K562 (cell line): ENCODE measurements around the gene LZTR1. TPM values are rescaled to one million over a fixed set of nuclear protein-coding genes. Genes with fewer than 3 reads are reported as not detected.

ENCODE experiments used
- HDAC6 ChIP-seq: IDR thresholded peaks from 2 replicates; pipeline ENCODE4 v1.6.1; 2012; ENCODE audit warnings: low read depth, mild to moderate bottlenecking, control low read depth, inconsistent platforms, low read length, moderate library complexity
- JUNB ChIP-seq: fragments of 450-650 bp; formaldehyde crosslinking; conservative IDR thresholded peaks from 2 replicates; pipeline ENCODE4 v1.4.0; 2020; ENCODE audit warnings: mild to moderate bottlenecking
- MBD2 ChIP-seq: sonication (generic); IDR thresholded peaks from 2 replicates; pipeline ENCODE4 v1.6.1; 2016; ENCODE audit warnings: low read depth, borderline replicate concordance
- MECOM ChIP-seq: fragments of 250-450 bp; sonication (Bioruptor Pico); IDR thresholded peaks from 2 replicates; pipeline ENCODE4 v1.8.0; 2022; ENCODE audit warnings: inconsistent platforms
- PURB ChIP-seq: sonication (generic); formaldehyde crosslinking; IDR thresholded peaks from 2 replicates; pipeline ENCODE4 v1.9.0; 2021; ENCODE audit warnings: low read depth, mild to moderate bottlenecking, missing genetic modification reagents
- SAP30 ChIP-seq: fragments of 200-600 bp; sonication (generic); IDR thresholded peaks from 2 replicates; pipeline ENCODE4 v1.6.1; 2012; ENCODE audit warnings: borderline replicate concordance, low read depth, mild to moderate bottlenecking, moderate library complexity, low read length, control low read depth, inconsistent platforms; ENCODE audit not compliant: insufficient read depth, poor library complexity, severe bottlenecking
- SETDB1 ChIP-seq: IDR thresholded peaks from one replicate; pipeline ENCODE4 v1.6.1; 2012; ENCODE audit warnings: low read length, control low read depth, inconsistent platforms
- SMARCA5 ChIP-seq: fragments of 450-650 bp; IDR thresholded peaks from 2 replicates; pipeline ENCODE4 v1.6.1; 2016
- ZFP36 ChIP-seq: fragments of 150-350 bp; IDR thresholded peaks from 2 replicates; pipeline ENCODE4 v1.6.1; 2018; ENCODE audit warnings: low read length, low read depth; ENCODE audit not compliant: partially characterized antibody
- polyA plus RNA-seq, 8 experiments: library from polyadenylated mRNA; depleted of rRNA in 4 of 8; stranded (reverse) in 5 of 8; unstranded in 3 of 8; fragments of >200 nt; fragmentation: Nextera tagmentation in 2 of 8; fragmentation: Illumina TruSeq in 1 of 8; extraction: Ambion mirVana in 2 of 8; extraction: Trizol in 1 of 8; gene quantifications; 2 replicates each; pipeline versions ENCODE4 v1.2.1 to v1.2.3, GENCODE V29; 2011 to 2014; ENCODE audit warnings: inconsistent platforms in 1 of 8, missing spikeins in 1 of 8
- total RNA-seq, 7 experiments: library from RNA; depleted of rRNA in 6 of 7; stranded (reverse); fragments of >200 nt in 6 of 7; fragmentation: Illumina TruSeq in 2 of 7; extraction: Trizol in 2 of 7; gene quantifications; 2 replicates each; pipeline versions ENCODE4 v1.2.1 to v1.2.3, GENCODE V29; 2011 to 2021; ENCODE audit warnings: low replicate concordance in 1 of 7
- TF ChIP-seq, protein P1 (sequence below): fragments of 450-650 bp; IDR thresholded peaks from 2 replicates; pipeline ENCODE4 v1.6.1; 2016; ENCODE audit warnings: antibody characterized with exemption
- TF ChIP-seq, protein P2 (sequence below): fragments of 250-450 bp; sonication (Bioruptor Pico); IDR thresholded peaks from 2 replicates; pipeline ENCODE4 v1.9.0; 2021; ENCODE audit warnings: mild to moderate bottlenecking
- TF ChIP-seq, protein P3 (sequence below): fragments of 250-450 bp; sonication (Bioruptor Pico); IDR thresholded peaks from 2 replicates; pipeline ENCODE4 v1.5.0; 2021
- TF ChIP-seq, protein P4 (sequence below): fragments of 250-450 bp; sonication (Bioruptor Pico); IDR thresholded peaks from 2 replicates; pipeline ENCODE4 v1.6.1; 2021; ENCODE audit warnings: mild to moderate bottlenecking
- TF ChIP-seq, protein P5 (sequence below): sonication (generic); formaldehyde crosslinking; IDR thresholded peaks from 2 replicates; pipeline ENCODE4 v1.5.0; 2020; ENCODE audit warnings: missing genetic modification reagents
- TF ChIP-seq, protein P6 (sequence below), 2 experiments: fragments of 450-650 bp in 1 of 2; sonication (generic) in 1 of 2; formaldehyde crosslinking in 1 of 2; IDR thresholded peaks in 1 of 2; conservative IDR thresholded peaks in 1 of 2; 2 replicates each; pipeline versions ENCODE4 v1.6.1 to v1.8.1; 2016 to 2023; ENCODE audit warnings: mild to moderate bottlenecking in 2 of 2, moderate library complexity in 2 of 2, inconsistent platforms in 1 of 2, missing genetic modification reagents in 1 of 2

LZTR1 gene
- total and polyA plus RNA-seq, 9 of the 15 experiments (the other 6 are each of a cell fraction or from before 2014, with no cell fraction given), result 2.2 to 135 (median 63.0) TPM

DNA sequence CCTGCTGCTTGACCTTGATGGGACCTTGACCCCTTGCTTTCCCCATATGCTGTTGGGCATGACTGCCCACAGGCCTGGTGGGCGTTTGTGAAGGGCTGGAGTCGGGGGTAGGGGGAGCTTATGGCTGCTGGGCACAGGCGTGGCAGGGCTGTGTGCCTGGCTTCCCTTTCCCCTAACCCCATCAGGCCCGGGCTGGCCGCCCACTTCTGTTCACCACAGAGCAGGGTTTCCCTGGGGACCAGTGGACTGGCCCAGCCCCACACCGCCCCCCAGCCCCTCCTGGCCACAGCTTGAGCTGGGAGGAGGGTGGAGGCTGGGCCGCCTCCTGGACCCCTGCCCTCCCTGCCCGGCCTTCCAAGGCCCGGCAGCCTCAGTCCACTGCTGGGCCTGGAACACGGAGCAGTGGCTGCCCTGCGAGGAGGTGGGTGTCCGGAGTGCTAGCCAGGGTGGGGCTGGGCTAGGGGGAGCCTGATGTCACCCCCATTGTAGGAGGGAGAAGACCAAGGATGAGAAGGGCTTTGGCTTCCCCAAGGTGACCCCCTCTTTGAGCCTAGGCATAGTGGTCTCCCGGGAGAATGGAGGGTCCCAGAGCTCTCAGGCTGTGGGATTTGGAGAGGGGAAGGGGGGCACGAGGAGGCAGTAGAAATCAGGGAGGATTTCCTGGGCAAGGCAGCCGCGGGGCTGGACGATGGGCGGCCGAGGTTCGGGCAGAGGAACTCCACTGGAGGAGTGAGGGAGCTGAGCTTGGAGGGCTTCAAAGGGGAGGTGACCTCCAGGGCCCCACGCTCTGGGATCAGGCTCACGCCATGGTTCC is 15.0 kb upstream of the LZTR1 start, which contains the start of gene AIFM3 (continued):
- TF ChIP-seq, protein P1, sequence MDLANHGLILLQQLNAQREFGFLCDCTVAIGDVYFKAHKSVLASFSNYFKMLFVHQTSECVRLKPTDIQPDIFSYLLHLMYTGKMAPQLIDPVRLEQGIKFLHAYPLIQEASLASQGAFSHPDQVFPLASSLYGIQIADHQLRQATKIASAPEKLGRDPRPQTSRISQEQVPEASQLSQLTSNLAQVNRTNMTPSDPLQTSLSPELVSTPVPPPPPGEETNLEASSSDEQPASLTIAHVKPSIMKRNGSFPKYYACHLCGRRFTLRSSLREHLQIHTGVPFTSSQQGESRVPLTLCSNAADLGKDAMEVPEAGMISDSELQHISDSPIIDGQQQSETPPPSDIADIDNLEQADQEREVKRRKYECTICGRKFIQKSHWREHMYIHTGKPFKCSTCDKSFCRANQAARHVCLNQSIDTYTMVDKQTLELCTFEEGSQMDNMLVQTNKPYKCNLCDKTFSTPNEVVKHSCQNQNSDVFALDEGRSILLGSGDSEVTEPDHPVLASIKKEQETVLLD, result no peak
- no peak for TF ChIP-seq MECOM (CRISPR knock-in tag)
- TF ChIP-seq, protein P2, sequence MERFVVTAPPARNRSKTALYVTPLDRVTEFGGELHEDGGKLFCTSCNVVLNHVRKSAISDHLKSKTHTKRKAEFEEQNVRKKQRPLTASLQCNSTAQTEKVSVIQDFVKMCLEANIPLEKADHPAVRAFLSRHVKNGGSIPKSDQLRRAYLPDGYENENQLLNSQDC (CRISPR knock-in tag), result no peak
- TF ChIP-seq, protein P3, sequence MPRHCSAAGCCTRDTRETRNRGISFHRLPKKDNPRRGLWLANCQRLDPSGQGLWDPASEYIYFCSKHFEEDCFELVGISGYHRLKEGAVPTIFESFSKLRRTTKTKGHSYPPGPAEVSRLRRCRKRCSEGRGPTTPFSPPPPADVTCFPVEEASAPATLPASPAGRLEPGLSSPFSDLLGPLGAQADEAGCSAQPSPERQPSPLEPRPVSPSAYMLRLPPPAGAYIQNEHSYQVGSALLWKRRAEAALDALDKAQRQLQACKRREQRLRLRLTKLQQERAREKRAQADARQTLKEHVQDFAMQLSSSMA, result no peak
- no peak for TF ChIP-seq PURB (CRISPR knock-in tag)
- TF ChIP-seq, protein P4, sequence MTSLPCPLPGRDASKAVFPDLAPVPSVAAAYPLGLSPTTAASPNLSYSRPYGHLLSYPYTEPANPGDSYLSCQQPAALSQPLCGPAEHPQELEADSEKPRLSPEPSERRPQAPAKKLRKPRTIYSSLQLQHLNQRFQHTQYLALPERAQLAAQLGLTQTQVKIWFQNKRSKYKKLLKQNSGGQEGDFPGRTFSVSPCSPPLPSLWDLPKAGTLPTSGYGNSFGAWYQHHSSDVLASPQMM (CRISPR knock-in tag), result no peak
- no peak for TF ChIP-seq SMARCA5
- TF ChIP-seq HDAC6, result no peak
- peak; percentile 97 for TF ChIP-seq ZFP36
- TF ChIP-seq, protein P5, sequence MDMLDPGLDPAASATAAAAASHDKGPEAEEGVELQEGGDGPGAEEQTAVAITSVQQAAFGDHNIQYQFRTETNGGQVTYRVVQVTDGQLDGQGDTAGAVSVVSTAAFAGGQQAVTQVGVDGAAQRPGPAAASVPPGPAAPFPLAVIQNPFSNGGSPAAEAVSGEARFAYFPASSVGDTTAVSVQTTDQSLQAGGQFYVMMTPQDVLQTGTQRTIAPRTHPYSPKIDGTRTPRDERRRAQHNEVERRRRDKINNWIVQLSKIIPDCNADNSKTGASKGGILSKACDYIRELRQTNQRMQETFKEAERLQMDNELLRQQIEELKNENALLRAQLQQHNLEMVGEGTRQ, result 0 out of 2 replicates have a peak, but pooled peaks have one; percentile 16
- TF ChIP-seq MBD2, result 0 out of 2 replicates have a peak, but pooled peaks have one; percentile 33
- no peak for TF ChIP-seq SAP30
- TF ChIP-seq, protein P6, sequence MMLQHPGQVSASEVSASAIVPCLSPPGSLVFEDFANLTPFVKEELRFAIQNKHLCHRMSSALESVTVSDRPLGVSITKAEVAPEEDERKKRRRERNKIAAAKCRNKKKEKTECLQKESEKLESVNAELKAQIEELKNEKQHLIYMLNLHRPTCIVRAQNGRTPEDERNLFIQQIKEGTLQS (IDR thresholded peaks at IDR 0.05), result no peak
- TF ChIP-seq, protein P6 (CRISPR knock-in tag; conservative IDR thresholded peaks at IDR 0.05), result peak; percentile 65; the same call in 1 of the 2 replicates
- TF ChIP-seq JUNB (CRISPR knock-in tag), result 0 out of 2 replicates have a peak, but pooled peaks have one; percentile 38
- TF ChIP-seq SETDB1, result no peak
